ENCODE data around the gene PA2G4.
A peak's percentile ranks its signal among the peaks of the same experiment; 100 is the strongest.
"Not testable (repeated sequence)": the region's sequence is repeated elsewhere in the genome, so short reads cannot be mapped to it uniquely, and the experiment has no call there.

PA2G4 gene

GRCh38 chr12:56110571-56110970 is 6.2 kb downstream of the PA2G4 start:
- H3K4me3 ChIP-seq: no peak overlapping the region
- TF ChIP-seq, protein P1, sequence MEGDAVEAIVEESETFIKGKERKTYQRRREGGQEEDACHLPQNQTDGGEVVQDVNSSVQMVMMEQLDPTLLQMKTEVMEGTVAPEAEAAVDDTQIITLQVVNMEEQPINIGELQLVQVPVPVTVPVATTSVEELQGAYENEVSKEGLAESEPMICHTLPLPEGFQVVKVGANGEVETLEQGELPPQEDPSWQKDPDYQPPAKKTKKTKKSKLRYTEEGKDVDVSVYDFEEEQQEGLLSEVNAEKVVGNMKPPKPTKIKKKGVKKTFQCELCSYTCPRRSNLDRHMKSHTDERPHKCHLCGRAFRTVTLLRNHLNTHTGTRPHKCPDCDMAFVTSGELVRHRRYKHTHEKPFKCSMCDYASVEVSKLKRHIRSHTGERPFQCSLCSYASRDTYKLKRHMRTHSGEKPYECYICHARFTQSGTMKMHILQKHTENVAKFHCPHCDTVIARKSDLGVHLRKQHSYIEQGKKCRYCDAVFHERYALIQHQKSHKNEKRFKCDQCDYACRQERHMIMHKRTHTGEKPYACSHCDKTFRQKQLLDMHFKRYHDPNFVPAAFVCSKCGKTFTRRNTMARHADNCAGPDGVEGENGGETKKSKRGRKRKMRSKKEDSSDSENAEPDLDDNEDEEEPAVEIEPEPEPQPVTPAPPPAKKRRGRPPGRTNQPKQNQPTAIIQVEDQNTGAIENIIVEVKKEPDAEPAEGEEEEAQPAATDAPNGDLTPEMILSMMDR (IDR thresholded peaks at IDR 0.05): no peak
- H3K27ac ChIP-seq: no peak overlapping the region
- DNase-seq (ENCODE audit: low spot score): no peak

GRCh38 chr12:56114084-56114483 is 9.7 kb downstream of the PA2G4 start:
- TF ChIP-seq, protein P1 (IDR thresholded peaks at IDR 0.05): no peak
- no peak for DNase-seq (ENCODE audit: low spot score)
- Histone ChIP-seq H3K27ac (no peak overlapping the region), H3K4me3 (no peak overlapping the region)

GRCh38 chr12:56115329-56115728 is 11.0 kb downstream of the PA2G4 start:
- peak overlapping the region; percentile 96 to 99 for H3K27ac ChIP-seq
- peak; percentile 78 for DNase-seq (ENCODE audit: low spot score)
- TF ChIP-seq, protein P1 (IDR thresholded peaks at IDR 0.05): no peak
- peak overlapping the region; percentile 98 for H3K4me3 ChIP-seq

- H3K27ac ChIP-seq: peak within 1 kb of the TSS; percentile 96 to 99
- peak within 1 kb of the TSS; percentile 98 for H3K4me3 ChIP-seq
- peak; percentile 96 for DNase-seq (ENCODE audit: low spot score)
- TF ChIP-seq, protein P1 (IDR thresholded peaks at IDR 0.05): no peak
These were observed 12.1 kb downstream of the PA2G4 start, which contains the start of gene RPL41 for GRCh38 chr12:56116267-56117081. Gene RPL41, plus strand, starts transcription at chr12:56116633.

DNA sequence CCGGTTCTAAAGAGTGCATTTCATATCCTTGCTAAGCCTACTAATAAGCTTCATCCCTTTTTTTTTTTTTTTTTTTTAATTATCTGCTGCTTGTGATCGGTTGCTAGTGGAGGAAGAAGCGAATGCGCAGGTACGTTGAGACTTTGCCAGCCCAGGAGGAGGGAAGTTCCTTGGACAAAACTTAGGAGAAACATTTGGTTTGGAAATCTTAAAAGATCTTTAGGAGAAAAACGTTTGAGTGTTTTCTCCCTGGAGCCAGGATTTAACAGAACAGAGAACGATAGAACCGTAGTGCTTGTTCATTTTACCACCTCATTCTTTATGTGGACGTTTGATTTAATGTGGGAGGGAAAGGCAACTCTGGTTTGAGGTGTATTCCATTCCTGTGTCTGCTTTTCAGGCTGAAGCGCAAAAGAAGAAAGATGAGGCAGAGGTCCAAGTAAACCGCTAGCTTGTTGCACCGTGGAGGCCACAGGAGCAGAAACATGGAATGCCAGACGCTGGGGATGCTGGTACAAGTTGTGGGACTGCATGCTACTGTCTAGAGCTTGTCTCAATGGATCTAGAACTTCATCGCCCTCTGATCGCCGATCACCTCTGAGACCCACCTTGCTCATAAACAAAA is 12.8 kb downstream of the PA2G4 start:
- Histone ChIP-seq H3K27ac (peak overlapping the region; percentile 96 to 99), H3K4me3 (peak overlapping the region; percentile 98)
- not testable (repeated sequence) for DNase-seq (ENCODE audit: low spot score)

GRCh38 chr12:56117778-56118687 is 13.7 kb downstream of the PA2G4 start, which contains the start of gene ZC3H10:
Gene ZC3H10, plus strand, starts transcription at chr12:56118266. Its CDS starts 2,297 bp downstream, at chr12:56120563.
- TF ChIP-seq, protein P1 (IDR thresholded peaks at IDR 0.05): no peak
- Histone ChIP-seq H3K4me3 (peak within 1 kb of the TSS; percentile 98), H3K27ac (peak within 1 kb of the TSS; percentile 96 to 99)
- peak; percentile 100 for DNase-seq (ENCODE audit: low spot score)
